AG10803 (cell line): ENCODE results near the gene MT1E.

Experiments used
- DNase-seq: peaks from one replicate; pipeline ENCODE4 v3.0.0; 2010; ENCODE audit warnings: low read depth
- H3K4me3 ChIP-seq: 2 replicates; pipeline ENCODE4 v1.5.1; 2011; ENCODE audit warnings: mild to moderate bottlenecking, low read length, control low read depth
- CTCF ChIP-seq: conservative IDR thresholded peaks from 2 replicates; pipeline ENCODE4 v1.5.1; 2011; ENCODE audit warnings: mild to moderate bottlenecking, low read length, control low read depth, inconsistent platforms

The MT1E gene

GRCh38 chr16:56633535-56633934 lies 8.0 kb downstream of the MT1E start:
- TF ChIP-seq CTCF: no peak
- no peak for DNase-seq
- no peak overlapping the region for H3K4me3 ChIP-seq

- no peak for TF ChIP-seq CTCF
- no peak overlapping the region for H3K4me3 ChIP-seq
- no peak for DNase-seq
These were observed 9.3 kb downstream of the MT1E start for GRCh38 chr16:56634715-56635440.

- no peak for DNase-seq
- H3K4me3 ChIP-seq: no peak overlapping the region
- TF ChIP-seq CTCF: no peak
These were observed 9.9 kb downstream of the MT1E start for GRCh38 chr16:56635441-56635967.

- DNase-seq: no peak
- TF ChIP-seq CTCF: no peak
- H3K4me3 ChIP-seq: no peak overlapping the region
These were observed 11.2 kb downstream of the MT1E start for GRCh38 chr16:56636616-56637413.

DNA sequence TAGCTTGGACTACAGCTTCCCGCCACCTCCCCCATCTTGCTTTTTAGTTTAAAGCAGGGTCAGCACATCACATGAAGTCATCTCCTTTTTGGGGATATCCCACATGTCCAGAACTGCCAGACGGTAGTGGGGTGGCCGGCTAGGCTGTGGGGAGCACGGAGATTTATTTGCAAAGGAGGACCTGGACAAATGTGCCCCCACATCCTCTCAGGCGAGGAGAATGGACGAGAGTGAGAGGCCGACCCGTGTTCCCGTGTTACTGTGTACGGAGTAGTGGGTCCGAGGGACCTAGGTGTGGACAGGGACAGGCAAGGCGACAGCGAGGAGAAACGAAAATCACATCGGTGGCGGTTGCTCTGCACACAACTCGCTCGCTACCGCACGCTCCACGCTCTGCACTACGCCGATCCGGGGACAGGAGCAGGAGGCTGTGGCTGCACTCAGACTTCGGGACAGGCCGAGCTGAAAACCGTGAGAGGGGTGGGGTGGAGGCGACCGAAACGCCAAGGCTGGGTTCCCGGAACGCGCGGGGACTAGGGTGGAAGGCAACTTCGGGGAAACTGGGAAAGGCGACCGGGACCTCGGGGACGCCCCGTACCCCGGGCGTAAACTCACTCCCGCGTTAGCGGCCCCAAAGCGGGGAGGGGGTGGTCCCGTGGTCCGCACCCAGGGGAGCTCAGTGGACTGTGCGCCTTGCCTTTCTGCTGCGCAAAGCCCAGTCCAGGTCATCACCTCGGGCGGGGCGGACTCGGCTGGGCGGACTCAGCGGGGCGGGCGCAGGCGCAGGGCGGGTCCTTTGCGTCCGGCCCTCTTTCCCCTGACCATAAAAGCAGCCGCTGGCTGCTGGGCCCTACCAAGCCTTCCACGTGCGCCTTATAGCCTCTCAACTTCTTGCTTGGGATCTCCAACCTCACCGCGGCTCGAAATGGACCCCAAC lies 12.5 kb downstream of the MT1E start, which contains the start of gene MT1A:
MT1A (plus strand) TSS at position 853 of the 937 bp plus-strand sequence; CDS start at position 926, 73 bp downstream.
- DNase-seq: peak; percentile 44
- peak within 1 kb of the TSS; percentile 64 for H3K4me3 ChIP-seq

More for the DNA sequence above, 12.5 kb downstream of the MT1E start, which contains the start of gene MT1A:
- TF ChIP-seq CTCF: no peak
